K562 (cell line): Measurements from ENCODE around the gene SLC16A1. TPM values are rescaled to one million over a fixed set of nuclear protein-coding genes. Genes with fewer than 3 reads are reported as not detected.
A peak's percentile ranks its signal among the peaks of the same experiment; 100 is the strongest.

ENCODE experiments used
- CHD2 ChIP-seq: IDR thresholded peaks from 2 replicates; pipeline ENCODE4 v1.6.1; 2011; ENCODE audit warnings: low read depth, low read length
- KDM5B ChIP-seq: fragments of 200-600 bp; sonication (generic); IDR thresholded peaks from 2 replicates; pipeline ENCODE4 v1.6.1; 2012; ENCODE audit warnings: low read depth, mild to moderate bottlenecking, moderate library complexity, low read length, control low read depth, inconsistent platforms; ENCODE audit not compliant: insufficient replicate concordance
- MAFK ChIP-seq: IDR thresholded peaks from 2 replicates; pipeline ENCODE4 v1.6.1; 2011; ENCODE audit warnings: low read length, improper control_type of control experiment
- MEIS2 ChIP-seq: fragments of 450-650 bp; IDR thresholded peaks from 2 replicates; pipeline ENCODE4 v1.6.1; 2014; ENCODE audit warnings: mild to moderate bottlenecking; ENCODE audit not compliant: partially characterized antibody
- PPARD ChIP-seq: fragments of 250-450 bp; sonication (Bioruptor Pico); IDR thresholded peaks from 2 replicates; pipeline ENCODE4 v1.8.0; 2022; ENCODE audit warnings: inconsistent platforms, mild to moderate bottlenecking, moderate library complexity
- PRMT5 ChIP-seq: sonication (generic); formaldehyde crosslinking; IDR thresholded peaks from 2 replicates; pipeline ENCODE4 v1.5.0; 2020; ENCODE audit warnings: missing genetic modification reagents
- SMAD1 ChIP-seq: fragments of 150-350 bp; IDR thresholded peaks from 2 replicates; pipeline ENCODE4 v1.6.1; 2014; ENCODE audit warnings: low read length, low read depth; ENCODE audit not compliant: partially characterized antibody
- SUPT5H ChIP-seq: fragments of 450-650 bp; IDR thresholded peaks from 2 replicates; pipeline ENCODE4 v1.6.1; 2016
- TAF15 ChIP-seq: fragments of 200-400 bp; formaldehyde crosslinking; IDR thresholded peaks from 2 replicates; pipeline ENCODE4 v1.6.1; 2017; ENCODE audit warnings: mild to moderate bottlenecking, low read depth, low read length, moderate library complexity
- TAF9B ChIP-seq: fragments of 450-650 bp; IDR thresholded peaks from 2 replicates; pipeline ENCODE4 v1.6.1; 2018; ENCODE audit warnings: mild to moderate bottlenecking; ENCODE audit not compliant: partially characterized antibody
- THRAP3 ChIP-seq: fragments of 450-650 bp; IDR thresholded peaks from 2 replicates; pipeline ENCODE4 v1.6.1; 2016; ENCODE audit warnings: mild to moderate bottlenecking, inconsistent platforms, borderline replicate concordance
- ZBTB1 ChIP-seq: sonication (generic); formaldehyde crosslinking; IDR thresholded peaks from 2 replicates; pipeline ENCODE4 v1.8.1; 2023; ENCODE audit warnings: missing genetic modification reagents, low read depth, mild to moderate bottlenecking, borderline replicate concordance
- ZFPM2 ChIP-seq: fragments of 250-450 bp; sonication (Bioruptor Pico); IDR thresholded peaks from 2 replicates; pipeline ENCODE4 v1.5.1; 2022; ENCODE audit warnings: mild to moderate bottlenecking
- ZNF436 ChIP-seq: fragments of 250-450, 450-650 bp; sonication (Bioruptor Pico); formaldehyde crosslinking; IDR thresholded peaks from 2 replicates; pipeline ENCODE4 v1.7.0; 2020; ENCODE audit warnings: mild to moderate bottlenecking
- ZNF584 ChIP-seq: fragments of 200-800 bp; sonication (Bioruptor generic); IDR thresholded peaks from 2 replicates; pipeline ENCODE4 v1.6.1; 2016; ENCODE audit warnings: low read depth, mild to moderate bottlenecking, missing genetic modification characterization, missing compliant biosample characterization
- ZNF707 ChIP-seq: fragments of 250-450 bp; sonication (Bioruptor Pico); conservative IDR thresholded peaks from 2 replicates; pipeline ENCODE4 v1.8.0; 2022; ENCODE audit warnings: inconsistent platforms, mild to moderate bottlenecking, moderate library complexity
- polyA plus RNA-seq, 8 experiments: library from polyadenylated mRNA; depleted of rRNA in 4 of 8; stranded (reverse) in 5 of 8; unstranded in 3 of 8; fragments of >200 nt; fragmentation: Nextera tagmentation in 2 of 8; fragmentation: Illumina TruSeq in 1 of 8; extraction: Ambion mirVana in 2 of 8; extraction: Trizol in 1 of 8; gene quantifications; 2 replicates each; pipeline versions ENCODE4 v1.2.1 to v1.2.3, GENCODE V29; 2011 to 2014; ENCODE audit warnings: inconsistent platforms in 1 of 8, missing spikeins in 1 of 8
- total RNA-seq, 7 experiments: library from RNA; depleted of rRNA in 6 of 7; stranded (reverse); fragments of >200 nt in 6 of 7; fragmentation: Illumina TruSeq in 2 of 7; extraction: Trizol in 2 of 7; gene quantifications; 2 replicates each; pipeline versions ENCODE4 v1.2.1 to v1.2.3, GENCODE V29; 2011 to 2021; ENCODE audit warnings: low replicate concordance in 1 of 7
- TF ChIP-seq, protein P1 (sequence below), 2 experiments: fragments of 450-650 bp in 1 of 2; sonication (generic) in 1 of 2; formaldehyde crosslinking in 1 of 2; IDR thresholded peaks; 2 replicates each; pipeline versions ENCODE4 v1.7.1 to v1.9.0; 2016 to 2022; ENCODE audit warnings: inconsistent platforms in 1 of 2, mild to moderate bottlenecking in 1 of 2, missing genetic modification reagents in 1 of 2
- TF ChIP-seq, protein P2 (sequence below): fragments of 450-650 bp; formaldehyde crosslinking; conservative IDR thresholded peaks from 2 replicates; pipeline ENCODE4 v1.4.0; 2022; ENCODE audit warnings: mild to moderate bottlenecking, missing genetic modification characterization

SLC16A1 gene
- total and polyA plus RNA-seq, 9 of the 15 experiments (the other 6 are each of a cell fraction or from before 2014, with no cell fraction given) = 73.1 to 244 (median 117) TPM

DNA sequence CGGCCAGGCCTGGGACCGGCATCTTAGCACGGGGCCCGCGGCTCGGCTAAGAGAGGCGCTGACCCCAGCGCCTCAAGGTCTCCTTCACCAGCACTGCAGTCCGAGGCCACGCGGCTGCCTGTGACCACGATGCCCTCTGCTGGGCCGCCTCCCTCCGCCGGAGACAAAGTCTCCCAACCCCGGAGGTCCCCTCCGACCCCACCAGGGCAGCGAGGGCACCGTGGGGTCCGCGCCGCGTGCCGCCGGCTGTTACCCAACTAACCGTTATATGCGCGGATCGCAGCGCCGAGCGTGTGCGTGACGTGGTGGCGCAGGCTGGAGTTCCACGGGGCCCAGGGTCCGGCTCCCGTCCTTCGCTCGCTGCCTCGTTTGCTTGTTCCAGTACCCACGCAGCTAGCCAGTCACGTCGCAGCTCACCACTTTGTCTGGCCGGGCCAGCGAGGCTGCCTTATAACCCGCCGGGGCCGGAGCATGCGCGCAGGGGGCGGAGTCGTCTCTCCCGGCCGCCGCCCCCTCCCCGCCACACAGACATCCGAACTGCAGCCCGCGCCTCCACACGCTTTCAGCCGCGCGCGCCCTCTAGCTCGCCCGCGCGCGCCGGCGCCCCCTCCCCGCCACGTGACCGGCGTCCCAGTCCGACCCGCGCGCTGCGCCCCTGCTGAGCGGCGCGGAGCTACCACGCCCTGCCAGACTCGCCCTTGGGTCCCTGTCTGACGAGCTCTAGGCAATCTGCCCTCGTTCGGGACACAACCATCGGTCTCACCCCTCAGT lies at the start of gene SLC16A1 (continued):
- TF ChIP-seq, protein P1, sequence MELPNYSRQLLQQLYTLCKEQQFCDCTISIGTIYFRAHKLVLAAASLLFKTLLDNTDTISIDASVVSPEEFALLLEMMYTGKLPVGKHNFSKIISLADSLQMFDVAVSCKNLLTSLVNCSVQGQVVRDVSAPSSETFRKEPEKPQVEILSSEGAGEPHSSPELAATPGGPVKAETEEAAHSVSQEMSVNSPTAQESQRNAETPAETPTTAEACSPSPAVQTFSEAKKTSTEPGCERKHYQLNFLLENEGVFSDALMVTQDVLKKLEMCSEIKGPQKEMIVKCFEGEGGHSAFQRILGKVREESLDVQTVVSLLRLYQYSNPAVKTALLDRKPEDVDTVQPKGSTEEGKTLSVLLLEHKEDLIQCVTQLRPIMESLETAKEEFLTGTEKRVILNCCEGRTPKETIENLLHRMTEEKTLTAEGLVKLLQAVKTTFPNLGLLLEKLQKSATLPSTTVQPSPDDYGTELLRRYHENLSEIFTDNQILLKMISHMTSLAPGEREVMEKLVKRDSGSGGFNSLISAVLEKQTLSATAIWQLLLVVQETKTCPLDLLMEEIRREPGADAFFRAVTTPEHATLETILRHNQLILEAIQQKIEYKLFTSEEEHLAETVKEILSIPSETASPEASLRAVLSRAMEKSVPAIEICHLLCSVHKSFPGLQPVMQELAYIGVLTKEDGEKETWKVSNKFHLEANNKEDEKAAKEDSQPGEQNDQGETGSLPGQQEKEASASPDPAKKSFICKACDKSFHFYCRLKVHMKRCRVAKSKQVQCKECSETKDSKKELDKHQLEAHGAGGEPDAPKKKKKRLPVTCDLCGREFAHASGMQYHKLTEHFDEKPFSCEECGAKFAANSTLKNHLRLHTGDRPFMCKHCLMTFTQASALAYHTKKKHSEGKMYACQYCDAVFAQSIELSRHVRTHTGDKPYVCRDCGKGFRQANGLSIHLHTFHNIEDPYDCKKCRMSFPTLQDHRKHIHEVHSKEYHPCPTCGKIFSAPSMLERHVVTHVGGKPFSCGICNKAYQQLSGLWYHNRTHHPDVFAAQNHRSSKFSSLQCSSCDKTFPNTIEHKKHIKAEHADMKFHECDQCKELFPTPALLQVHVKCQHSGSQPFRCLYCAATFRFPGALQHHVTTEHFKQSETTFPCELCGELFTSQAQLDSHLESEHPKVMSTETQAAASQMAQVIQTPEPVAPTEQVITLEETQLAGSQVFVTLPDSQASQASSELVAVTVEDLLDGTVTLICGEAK (IDR thresholded peaks at IDR 0.05) = no peak
- TF ChIP-seq, protein P1 (CRISPR knock-in tag; IDR thresholded peaks at IDR 0.05) = no peak; the same call in 1 of the 2 replicates
- TF ChIP-seq THRAP3 (no peak), SUPT5H (peak; percentile 98), ZNF436 (CRISPR knock-in tag) (no peak), ZBTB1 (CRISPR knock-in tag) (peak; percentile 84; the same call in 1 of the 2 replicates), PRMT5 (CRISPR knock-in tag) (no peak), PPARD (CRISPR knock-in tag) (no peak), TAF15 (no peak), KDM5B (peak; percentile 99), MAFK (no peak), SMAD1 (peak; percentile 79), ZNF707 (CRISPR knock-in tag) (no peak), ZFPM2 (CRISPR knock-in tag) (peak; percentile 25; the same call in 1 of the 2 replicates), TAF9B (peak; percentile 76), ZNF584 (0 out of 2 replicates have a peak, but pooled peaks have one; percentile 41), MEIS2 (peak; percentile 86), CHD2 (no peak)
- TF ChIP-seq, protein P2, sequence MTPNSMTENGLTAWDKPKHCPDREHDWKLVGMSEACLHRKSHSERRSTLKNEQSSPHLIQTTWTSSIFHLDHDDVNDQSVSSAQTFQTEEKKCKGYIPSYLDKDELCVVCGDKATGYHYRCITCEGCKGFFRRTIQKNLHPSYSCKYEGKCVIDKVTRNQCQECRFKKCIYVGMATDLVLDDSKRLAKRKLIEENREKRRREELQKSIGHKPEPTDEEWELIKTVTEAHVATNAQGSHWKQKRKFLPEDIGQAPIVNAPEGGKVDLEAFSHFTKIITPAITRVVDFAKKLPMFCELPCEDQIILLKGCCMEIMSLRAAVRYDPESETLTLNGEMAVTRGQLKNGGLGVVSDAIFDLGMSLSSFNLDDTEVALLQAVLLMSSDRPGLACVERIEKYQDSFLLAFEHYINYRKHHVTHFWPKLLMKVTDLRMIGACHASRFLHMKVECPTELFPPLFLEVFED (CRISPR knock-in tag) = no peak
